GM18909 (cell line): ENCODE data around the gene CIB4.

Source experiments
- ATAC-seq: cut with Tn5 transposase; IDR thresholded peaks from one replicate; pipeline ENCODE4 v1.9.1; 2021; ENCODE audit warnings: mild to moderate bottlenecking; ENCODE audit not compliant: unreplicated experiment, poor library complexity

The CIB4 gene

GRCh38 chr2:26590508-26590907 is 50.7 kb downstream of the CIB4 start:
- ATAC-seq = no peak

- no peak for ATAC-seq
Observed at GRCh38 chr2:26588576-26588975, 52.6 kb downstream of the CIB4 start.

GRCh38 chr2:26587994-26588393 is 53.2 kb downstream of the CIB4 start:
- ATAC-seq = no peak

GRCh38 chr2:26585966-26586365 is 55.2 kb downstream of the CIB4 start:
- ATAC-seq = no peak

- no peak for ATAC-seq
Observed at GRCh38 chr2:26585100-26585499, 56.1 kb downstream of the CIB4 start.

GRCh38 chr2:26584656-26585055 is 56.5 kb downstream of the CIB4 start:
- ATAC-seq = no peak

GRCh38 chr2:26584191-26584590 is 57.0 kb downstream of the CIB4 start:
- no peak for ATAC-seq

- no peak for ATAC-seq
Observed at GRCh38 chr2:26583381-26583911, 57.7 kb downstream of the CIB4 start.

GRCh38 chr2:26582890-26583289 is 58.3 kb downstream of the CIB4 start:
- no peak for ATAC-seq

- ATAC-seq = no peak
Observed at GRCh38 chr2:26581991-26582842, 58.9 kb downstream of the CIB4 start.

GRCh38 chr2:26581266-26581990 is 59.7 kb downstream of the CIB4 start:
- no peak for ATAC-seq

- ATAC-seq = no peak
Observed at GRCh38 chr2:26580751-26581150, 60.4 kb downstream of the CIB4 start.

- ATAC-seq = no peak
Observed at GRCh38 chr2:26580151-26580550, 61.0 kb downstream of the CIB4 start.

- no peak for ATAC-seq
Observed at GRCh38 chr2:26579723-26580040, 61.5 kb downstream of the CIB4 start.

- no peak for ATAC-seq
Observed at GRCh38 chr2:26579025-26579722, 62.0 kb downstream of the CIB4 start.

GRCh38 chr2:26578581-26578980 is 62.6 kb downstream of the CIB4 start:
- no peak for ATAC-seq

- no peak for ATAC-seq
Observed at GRCh38 chr2:26578113-26578458, 63.1 kb downstream of the CIB4 start.

- no peak for ATAC-seq
Observed at GRCh38 chr2:26577442-26578112, 63.6 kb downstream of the CIB4 start.

- no peak for ATAC-seq
Observed at GRCh38 chr2:26576565-26577441, 64.4 kb downstream of the CIB4 start.
